Activated CD4-positive, alpha-beta T cell treated with anti-CD3 and anti-CD28 coated beads for 1 hour (primary cell): ENCODE data around the gene HOXD4.

Source experiments
- DNase-seq: peaks from one replicate; pipeline ENCODE4 v3.0.0-alpha.2; 2020

The HOXD4 gene

DNA sequence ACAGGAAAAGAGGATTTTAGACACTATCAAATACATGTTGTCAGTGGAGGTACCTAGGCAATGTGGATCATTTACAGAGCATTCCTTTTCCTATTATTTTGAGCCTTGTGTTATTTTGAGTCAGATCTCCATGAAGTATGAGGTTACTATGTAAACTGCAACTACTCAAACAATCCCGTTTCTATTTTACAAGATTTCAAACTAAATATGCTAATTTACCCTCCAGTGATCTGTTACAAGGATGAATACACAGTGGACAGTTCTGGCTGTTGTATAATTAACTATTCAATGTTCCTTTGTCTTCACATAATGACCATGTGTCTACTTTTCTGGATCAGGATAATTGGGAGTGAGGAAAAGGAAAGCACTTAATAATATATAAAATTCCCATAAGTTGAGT lies 41.7 kb downstream of the HOXD4 start:
- no peak for DNase-seq

DNA sequence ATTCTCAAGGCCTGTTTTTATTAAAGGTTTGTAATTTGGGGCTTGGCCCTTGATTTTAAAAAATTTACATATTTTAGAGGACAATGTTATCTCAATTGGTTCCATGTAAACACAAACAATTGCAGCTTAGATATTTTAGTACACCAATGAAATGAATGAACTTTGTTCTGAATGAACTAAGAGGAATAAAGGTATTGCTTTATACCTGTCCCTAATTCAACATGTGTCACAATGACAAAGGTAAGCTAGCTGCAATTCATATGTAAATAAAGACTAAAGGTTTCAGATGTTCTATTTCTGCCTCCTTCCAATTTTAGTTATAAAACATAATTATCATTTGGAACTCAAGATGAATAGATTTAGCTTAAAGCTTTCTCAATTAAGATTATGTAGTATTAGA lies 48.6 kb downstream of the HOXD4 start:
- no peak for DNase-seq

DNA sequence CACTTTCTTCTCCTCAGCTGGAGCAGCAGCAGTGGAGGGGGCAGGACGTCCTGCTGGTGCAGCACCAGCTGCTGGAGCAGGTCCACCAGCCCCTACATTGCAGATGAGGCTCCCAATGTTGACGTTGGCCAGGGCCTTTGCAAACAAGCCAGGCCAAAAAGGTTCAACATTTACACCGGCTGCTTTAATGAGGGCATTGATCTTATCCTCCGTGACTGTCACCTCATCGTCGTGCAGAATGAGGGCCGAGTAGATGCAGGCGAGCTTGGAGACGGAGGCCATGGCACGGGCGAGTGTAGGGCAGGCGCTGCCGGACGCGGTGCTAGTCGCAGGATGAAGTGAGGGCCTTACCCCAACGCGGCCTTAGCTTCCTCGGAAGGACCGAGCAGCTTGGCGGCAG lies 49.6 kb downstream of the HOXD4 start:
- DNase-seq: no peak

DNA sequence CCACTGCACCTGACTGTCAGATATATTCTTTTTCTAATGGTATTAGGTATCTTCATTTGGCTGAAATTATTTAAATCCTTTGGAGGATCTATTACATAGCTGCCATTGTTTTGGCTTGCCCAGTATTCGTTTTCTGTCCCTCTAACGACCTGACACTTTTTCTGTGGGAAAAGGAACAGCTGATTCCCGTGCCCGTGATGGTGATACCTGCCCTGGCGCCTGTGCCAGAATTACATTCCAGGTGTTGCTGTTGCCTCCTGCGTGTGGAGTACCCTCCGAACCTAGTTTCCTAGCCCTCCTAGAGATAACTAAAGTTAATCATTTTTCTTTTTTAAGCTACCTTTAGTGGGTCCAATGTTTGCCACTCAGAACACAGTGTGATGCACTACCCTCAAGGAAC lies 51.1 kb downstream of the HOXD4 start:
- no peak for DNase-seq
